HG03521 (cell line): ENCODE measurements around the gene HTT.

Experiments used
- ATAC-seq: cut with Tn5 transposase; IDR thresholded peaks from one replicate; pipeline ENCODE4 v1.9.1; 2021; ENCODE audit warnings: mild to moderate bottlenecking, moderate library complexity; ENCODE audit not compliant: unreplicated experiment

HTT gene

DNA sequence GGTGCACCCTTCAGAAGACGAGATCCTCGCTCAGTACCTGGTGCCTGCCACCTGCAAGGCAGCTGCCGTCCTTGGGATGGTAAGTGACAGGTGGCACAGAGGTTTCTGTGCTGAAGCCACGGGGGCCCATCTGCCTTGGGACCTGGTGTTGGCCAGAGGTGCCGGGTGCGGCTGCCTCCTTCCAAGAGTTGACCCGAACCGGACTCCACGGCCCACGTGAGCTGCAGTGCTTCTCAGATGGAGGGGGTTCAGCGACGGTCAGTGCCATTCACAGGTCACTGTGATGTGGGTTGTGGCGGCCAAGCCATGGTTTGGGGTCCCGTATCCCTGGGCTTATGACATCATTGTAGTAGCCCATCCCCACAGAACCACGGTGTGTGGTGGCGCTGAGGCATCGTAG lies 155.5 kb downstream of the HTT start:
- no peak for ATAC-seq

DNA sequence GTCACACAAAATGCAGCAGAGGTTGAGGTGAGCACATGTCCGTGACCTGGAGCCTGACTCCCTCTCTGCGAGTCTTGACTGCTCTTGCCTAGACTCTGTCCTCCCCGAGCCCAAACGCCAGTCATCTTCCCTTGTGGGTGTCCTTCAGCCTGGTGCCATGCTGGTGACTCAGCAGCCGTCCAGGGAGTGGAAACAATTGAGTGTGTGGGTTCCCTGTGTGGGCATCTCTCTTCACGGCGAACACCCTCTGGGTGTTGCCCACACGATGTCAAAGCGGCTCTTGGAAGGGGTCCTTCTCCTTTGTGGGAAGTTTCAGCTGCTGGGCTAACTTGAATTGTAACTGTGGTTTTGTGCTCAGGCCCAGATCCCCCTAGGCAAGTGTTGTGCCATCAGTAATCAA lies 157.0 kb downstream of the HTT start:
- no peak for ATAC-seq

DNA sequence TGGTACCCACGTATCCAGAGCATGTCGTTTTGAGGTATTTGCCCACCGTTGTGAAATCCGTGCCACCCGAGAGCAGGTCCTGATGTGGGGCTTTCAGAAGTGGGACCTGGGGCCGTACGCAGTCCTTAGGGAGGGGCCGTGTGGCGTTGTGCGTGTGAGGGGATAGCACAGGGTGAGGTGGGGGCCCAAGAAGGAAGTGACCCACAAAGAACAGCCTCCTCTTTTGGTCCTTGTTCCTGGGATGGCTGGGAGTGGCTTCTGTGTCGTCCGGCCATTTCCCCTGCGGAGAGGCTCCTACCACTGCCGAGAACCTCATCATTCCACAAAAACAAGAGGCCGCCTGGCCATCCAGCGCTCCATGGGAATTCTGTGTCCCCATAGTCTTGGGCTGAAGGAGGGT lies 157.5 kb downstream of the HTT start:
- ATAC-seq = no peak

GRCh38 chr4:3232871-3233271 lies 158.4 kb downstream of the HTT start:
- ATAC-seq = no peak

GRCh38 chr4:3233391-3234071 lies 159.1 kb downstream of the HTT start:
- ATAC-seq = no peak

GRCh38 chr4:3234171-3235029 lies 159.9 kb downstream of the HTT start:
- ATAC-seq = no peak

DNA sequence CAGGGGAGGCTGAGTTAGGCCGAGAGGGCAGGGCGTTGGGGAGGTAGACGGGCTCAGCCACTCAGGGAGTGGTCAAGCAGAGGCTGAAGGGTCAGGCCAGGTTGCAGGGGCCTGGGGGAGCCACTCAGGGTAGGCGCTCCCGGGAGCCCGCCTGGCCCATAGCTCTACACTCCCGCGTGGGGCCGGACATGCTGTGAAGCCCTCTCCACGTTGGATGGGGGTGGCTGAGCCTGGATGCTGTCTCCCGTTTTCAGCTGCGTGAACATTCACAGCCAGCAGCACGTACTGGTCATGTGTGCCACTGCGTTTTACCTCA lies 160.5 kb downstream of the HTT start:
- no peak for ATAC-seq

DNA sequence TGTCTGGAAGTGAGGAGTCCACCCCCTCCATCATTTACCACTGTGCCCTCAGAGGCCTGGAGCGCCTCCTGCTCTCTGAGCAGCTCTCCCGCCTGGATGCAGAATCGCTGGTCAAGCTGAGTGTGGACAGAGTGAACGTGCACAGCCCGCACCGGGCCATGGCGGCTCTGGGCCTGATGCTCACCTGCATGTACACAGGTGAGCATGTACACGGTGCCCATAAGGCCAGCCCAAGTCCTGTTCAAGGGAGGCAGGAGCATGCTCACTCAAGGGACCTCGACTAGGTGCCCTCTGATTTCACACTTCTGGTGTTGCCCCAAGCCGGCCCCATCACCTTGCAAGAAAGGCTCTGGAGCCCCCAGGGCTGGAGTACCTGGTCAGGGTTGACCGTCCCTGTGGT lies 161.1 kb downstream of the HTT start:
- no peak for ATAC-seq

DNA sequence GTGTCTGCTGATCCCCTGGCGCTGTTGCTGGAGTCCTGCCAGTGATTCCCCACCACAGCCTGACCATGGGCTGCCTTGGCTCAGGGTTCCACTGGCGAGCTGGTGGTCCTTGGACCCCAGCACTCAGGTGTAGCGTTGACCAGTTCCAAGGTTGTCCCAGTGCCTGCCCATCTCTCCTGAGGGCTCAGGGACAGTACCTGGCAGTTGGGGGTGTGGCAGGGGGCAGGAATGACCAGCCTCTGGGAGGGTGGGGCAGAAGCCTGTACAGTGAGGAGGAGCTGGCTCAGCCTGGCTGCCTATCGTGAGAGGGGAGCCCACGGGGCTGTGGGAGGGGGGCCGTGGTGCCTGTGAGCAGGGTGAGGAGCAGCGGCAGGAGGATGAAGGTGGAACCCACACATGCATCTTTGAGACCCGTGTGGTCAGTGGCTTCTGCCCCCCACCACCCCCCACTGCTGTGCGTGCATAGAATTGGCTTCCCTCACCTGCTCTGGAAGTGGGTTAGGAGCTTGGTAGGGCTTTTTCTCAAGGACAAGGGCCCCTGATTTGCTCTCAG lies 161.9 kb downstream of the HTT start:
- ATAC-seq = no peak

- ATAC-seq = no peak
Observed at GRCh38 chr4:3237266-3237665, 162.8 kb downstream of the HTT start.

DNA sequence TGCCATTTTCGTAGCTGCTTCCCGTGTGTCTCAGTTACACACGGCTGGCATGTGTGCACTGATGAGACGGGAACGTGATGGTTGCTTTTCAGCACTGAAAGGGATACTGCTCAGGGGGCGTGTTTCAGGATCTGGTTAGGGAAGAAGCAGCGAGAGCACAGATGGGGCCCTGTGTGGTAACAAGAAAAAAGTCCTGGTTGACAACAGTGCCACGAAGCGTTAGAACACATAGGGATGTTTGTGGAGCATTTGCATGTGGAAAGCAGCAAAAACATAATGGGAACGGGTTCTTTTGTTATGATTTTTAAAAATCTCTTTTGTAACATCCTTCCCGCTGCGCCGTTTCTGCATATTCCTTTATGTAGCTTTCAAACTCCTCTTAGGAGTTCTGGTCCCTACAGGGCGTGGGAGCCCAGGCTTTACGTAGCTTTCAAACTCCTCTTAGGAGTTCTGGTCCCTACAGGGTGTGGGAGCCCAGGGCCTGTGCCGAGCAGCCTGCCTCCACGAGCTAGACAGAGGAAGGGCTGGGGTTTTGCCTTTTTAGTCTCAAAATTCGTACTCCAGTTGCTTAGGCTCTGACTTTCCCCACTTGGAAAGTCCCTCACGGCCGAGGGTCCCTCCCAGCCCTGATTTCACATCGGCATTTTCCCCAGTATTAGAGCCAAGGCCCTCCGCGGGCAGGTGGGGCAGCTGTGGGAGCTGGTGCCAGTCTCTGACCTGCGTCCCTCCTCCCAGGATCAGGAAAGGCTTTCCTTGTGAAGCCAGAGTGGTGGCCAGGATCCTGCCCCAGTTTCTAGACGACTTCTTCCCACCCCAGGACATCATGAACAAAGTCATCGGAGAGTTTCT lies 163.5 kb downstream of the HTT start:
- ATAC-seq = no peak

- no peak for ATAC-seq
Observed at GRCh38 chr4:3238721-3239120, 164.2 kb downstream of the HTT start.

- ATAC-seq = no peak
Observed at GRCh38 chr4:3239303-3239702, 164.8 kb downstream of the HTT start.

DNA sequence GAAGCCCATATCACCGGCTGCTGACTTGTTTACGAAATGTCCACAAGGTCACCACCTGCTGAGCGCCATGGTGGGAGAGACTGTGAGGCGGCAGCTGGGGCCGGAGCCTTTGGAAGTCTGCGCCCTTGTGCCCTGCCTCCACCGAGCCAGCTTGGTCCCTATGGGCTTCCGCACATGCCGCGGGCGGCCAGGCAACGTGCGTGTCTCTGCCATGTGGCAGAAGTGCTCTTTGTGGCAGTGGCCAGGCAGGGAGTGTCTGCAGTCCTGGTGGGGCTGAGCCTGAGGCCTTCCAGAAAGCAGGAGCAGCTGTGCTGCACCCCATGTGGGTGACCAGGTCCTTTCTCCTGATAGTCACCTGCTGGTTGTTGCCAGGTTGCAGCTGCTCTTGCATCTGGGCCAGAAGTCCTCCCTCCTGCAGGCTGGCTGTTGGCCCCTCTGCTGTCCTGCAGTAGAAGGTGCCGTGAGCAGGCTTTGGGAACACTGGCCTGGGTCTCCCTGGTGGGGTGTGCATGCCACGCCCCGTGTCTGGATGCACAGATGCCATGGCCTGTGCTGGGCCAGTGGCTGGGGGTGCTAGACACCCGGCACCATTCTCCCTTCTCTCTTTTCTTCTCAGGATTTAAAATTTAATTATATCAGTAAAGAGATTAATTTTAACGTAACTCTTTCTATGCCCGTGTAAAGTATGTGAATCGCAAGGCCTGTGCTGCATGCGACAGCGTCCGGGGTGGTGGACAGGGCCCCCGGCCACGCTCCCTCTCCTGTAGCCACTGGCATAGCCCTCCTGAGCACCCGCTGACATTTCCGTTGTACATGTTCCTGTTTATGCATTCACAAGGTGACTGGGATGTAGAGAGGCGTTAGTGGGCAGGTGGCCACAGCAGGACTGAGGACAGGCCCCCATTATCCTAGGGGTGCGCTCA lies 165.8 kb downstream of the HTT start:
- no peak for ATAC-seq

- ATAC-seq = no peak
Observed at GRCh38 chr4:3240936-3241522, 166.5 kb downstream of the HTT start.

DNA sequence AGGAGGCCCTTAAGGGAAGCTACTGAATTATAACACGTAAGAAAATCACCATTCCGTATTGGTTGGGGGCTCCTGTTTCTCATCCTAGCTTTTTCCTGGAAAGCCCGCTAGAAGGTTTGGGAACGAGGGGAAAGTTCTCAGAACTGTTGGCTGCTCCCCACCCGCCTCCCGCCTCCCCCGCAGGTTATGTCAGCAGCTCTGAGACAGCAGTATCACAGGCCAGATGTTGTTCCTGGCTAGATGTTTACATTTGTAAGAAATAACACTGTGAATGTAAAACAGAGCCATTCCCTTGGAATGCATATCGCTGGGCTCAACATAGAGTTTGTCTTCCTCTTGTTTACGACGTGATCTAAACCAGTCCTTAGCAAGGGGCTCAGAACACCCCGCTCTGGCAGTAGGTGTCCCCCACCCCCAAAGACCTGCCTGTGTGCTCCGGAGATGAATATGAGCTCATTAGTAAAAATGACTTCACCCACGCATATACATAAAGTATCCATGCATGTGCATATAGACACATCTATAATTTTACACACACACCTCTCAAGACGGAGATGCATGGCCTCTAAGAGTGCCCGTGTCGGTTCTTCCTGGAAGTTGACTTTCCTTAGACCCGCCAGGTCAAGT lies 167.5 kb downstream of the HTT start:
- no peak for ATAC-seq

DNA sequence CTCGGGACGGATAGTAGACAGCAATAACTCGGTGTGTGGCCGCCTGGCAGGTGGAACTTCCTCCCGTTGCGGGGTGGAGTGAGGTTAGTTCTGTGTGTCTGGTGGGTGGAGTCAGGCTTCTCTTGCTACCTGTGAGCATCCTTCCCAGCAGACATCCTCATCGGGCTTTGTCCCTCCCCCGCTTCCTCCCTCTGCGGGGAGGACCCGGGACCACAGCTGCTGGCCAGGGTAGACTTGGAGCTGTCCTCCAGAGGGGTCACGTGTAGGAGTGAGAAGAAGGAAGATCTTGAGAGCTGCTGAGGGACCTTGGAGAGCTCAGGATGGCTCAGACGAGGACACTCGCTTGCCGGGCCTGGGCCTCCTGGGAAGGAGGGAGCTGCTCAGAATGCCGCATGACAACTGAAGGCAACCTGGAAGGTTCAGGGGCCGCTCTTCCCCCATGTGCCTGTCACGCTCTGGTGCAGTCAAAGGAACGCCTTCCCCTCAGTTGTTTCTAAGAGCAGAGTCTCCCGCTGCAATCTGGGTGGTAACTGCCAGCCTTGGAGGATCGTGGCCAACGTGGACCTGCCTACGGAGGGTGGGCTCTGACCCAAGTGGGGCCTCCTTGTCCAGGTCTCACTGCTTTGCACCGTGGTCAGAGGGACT lies 168.8 kb downstream of the HTT start:
- ATAC-seq = no peak

DNA sequence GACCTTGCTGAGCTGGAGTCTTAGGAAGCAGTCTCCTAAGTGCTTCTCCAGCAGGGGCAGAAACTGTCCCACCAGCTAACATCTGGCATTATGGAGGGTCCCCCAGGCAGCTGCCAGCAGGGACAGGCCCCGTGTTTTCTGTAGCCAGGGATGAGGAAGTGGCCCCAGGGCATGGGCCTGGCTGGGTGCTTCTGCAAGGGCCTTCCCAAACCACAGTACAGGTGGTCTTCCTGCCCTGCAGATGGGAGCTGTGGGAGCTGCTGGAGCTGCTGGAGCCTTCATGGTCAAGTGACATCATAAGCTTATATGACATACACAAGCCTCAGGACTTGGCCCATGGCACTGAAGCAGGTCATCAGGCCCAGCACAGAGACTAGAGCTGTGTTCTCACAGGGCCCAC lies 169.5 kb downstream of the HTT start:
- no peak for ATAC-seq

DNA sequence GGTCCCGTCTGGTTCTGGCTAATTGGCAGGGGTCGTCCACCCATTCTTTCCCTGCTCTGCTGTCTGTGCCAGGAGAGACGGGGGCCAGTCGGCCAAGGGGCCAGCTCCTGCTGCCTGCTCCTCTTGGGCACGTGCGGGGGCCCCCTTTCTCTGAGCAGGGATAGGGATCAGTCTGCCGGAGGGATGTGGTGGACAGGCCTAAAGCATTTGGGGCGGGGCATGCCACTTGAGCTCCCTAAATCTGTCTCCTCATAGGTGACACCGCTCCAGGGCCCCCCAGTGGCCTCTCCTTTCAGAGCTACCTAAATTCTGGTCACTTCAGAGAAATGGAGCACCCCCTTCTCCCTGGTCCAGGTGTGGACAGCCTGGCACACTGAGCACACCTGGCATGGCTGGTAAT lies 170.3 kb downstream of the HTT start:
- no peak for ATAC-seq
